GM18511 (cell line): Measurements from ENCODE around the gene C12orf42.
A peak's percentile ranks its signal among the peaks of the same experiment; 100 is the strongest.
"Not testable (repeated sequence)": the region's sequence is repeated elsewhere in the genome, so short reads cannot be mapped to it uniquely, and the experiment has no call there.

Source experiments
- ATAC-seq: cut with Tn5 transposase; IDR thresholded peaks from one replicate; pipeline ENCODE4 v1.9.1; 2021; ENCODE audit warnings: mild to moderate bottlenecking, moderate library complexity; ENCODE audit not compliant: unreplicated experiment

The C12orf42 gene

GRCh38 chr12:103425674-103426073 lies 70.1 kb downstream of the C12orf42 start:
- not testable (repeated sequence) for ATAC-seq

GRCh38 chr12:103424849-103425586 lies 70.8 kb downstream of the C12orf42 start:
- ATAC-seq: not testable (repeated sequence)

GRCh38 chr12:103423516-103423910 lies 72.3 kb downstream of the C12orf42 start:
- no peak for ATAC-seq

- no peak for ATAC-seq
Measured at GRCh38 chr12:103422746-103423515, 72.8 kb downstream of the C12orf42 start.

DNA sequence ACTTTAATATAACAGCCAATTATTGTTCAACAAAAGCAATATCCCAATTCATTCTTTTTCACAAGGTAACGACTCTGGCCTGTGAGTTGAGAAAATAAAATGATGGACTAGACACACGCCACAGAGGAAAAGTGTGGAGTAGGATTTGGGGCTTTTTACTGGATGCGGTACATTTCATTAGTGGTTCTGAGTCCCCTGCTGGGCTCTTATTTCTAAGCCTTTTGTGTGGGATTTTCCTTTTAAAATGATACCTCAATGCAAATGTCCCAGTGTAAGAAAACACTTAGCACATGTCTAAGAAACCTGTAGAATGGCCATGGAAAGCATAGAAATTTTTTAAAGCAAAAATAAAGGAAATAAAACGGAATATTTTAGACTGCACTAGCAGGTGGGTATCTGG lies 73.4 kb downstream of the C12orf42 start:
- no peak for ATAC-seq

DNA sequence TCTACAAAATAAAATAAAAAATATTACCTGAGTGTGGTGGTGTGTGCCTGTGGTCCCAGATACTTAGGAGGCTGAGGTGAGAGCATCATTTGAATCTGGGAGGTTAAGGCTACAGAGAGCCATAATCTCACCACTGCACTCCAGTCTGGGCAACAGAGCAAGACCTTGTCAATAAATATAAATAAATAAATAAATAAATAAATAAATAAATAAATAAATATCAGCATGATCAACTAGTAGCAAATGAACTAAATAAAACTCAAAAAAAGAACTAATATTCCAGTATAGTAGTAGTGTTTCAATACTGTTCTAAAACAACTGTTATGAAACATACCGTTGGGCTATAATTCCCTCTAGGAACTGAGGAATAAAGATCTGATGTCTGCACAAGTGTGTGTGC lies 74.4 kb downstream of the C12orf42 start:
- ATAC-seq: no peak

- no peak for ATAC-seq
Measured at GRCh38 chr12:103415681-103416080, 80.1 kb downstream of the C12orf42 start.

GRCh38 chr12:103401421-103401820 lies 94.3 kb downstream of the C12orf42 start:
- ATAC-seq: no peak

DNA sequence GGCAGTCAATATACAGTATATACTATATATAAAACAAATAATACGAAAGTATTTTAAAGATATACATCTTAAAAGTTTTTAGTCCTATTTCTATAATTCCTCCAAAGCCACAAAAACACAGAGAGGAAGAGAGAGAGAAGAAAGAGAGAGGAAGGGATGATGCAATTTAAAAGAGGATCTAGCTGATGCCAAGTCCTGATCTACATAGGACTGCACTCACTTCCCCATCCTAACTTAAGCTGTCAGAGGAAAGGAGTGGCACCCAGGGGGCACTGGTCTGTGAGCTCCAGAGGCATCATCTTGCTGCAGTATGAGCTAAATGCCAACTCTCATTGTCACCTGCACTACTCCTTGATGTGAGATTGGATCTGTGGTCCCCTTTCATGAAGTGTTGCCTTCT lies 95.8 kb downstream of the C12orf42 start:
- ATAC-seq: no peak

DNA sequence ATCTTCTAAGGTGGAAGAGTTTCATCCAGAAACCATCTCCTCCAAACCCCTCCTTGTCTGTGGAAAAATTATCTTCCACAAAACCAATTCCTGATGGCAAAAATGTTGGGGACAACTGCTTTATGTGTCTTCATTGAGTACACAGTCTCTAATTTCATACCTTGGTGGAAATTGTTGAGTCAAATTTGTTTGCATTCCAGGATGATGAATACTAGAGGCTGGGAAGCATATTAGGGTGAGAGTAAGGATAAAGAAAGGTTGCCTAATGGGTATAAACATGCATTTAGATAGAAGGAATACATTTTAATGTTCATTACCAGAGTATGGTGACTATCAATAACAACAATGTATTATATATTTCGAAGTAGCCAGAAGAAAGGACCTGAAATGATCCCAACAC lies 98.2 kb downstream of the C12orf42 start:
- ATAC-seq: no peak

GRCh38 chr12:103392722-103393121 lies 103.0 kb downstream of the C12orf42 start:
- peak; percentile 92 for ATAC-seq

DNA sequence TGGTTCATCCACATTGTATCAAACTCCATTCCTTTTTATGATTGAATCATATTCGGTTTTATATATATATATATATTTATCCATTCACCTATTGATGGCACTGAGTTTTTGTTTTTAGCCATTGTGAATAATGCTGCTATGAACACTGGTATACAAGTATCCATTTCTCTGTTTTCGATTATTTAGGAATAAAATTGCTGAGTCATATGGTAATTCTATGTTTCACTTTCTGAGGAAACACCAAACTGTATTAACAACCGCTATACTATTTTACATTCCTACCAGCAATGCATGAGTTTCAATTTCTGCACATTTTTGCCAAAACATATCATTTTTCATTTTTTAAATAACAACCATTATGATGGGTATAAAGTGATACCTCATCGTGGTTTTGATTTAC lies 104.7 kb downstream of the C12orf42 start:
- no peak for ATAC-seq

DNA sequence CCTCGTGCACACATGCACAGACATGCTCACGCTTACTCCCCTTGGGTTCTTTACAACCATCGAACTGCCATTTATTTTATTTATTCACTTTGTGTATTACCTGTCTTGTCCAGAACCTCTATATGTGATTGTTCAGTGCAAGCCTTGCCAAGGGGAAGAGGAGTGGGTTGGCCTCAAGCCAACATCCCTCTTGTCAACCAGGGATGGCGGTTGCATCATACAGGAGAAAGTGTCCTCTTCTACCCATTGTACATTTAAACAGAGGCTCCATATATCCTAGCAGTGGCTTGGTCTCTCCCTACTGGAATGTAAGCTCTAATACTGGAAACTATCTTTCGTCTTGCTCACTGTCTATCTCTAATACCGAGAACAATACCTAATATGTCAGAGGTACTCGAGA lies 108.4 kb downstream of the C12orf42 start:
- ATAC-seq: no peak

DNA sequence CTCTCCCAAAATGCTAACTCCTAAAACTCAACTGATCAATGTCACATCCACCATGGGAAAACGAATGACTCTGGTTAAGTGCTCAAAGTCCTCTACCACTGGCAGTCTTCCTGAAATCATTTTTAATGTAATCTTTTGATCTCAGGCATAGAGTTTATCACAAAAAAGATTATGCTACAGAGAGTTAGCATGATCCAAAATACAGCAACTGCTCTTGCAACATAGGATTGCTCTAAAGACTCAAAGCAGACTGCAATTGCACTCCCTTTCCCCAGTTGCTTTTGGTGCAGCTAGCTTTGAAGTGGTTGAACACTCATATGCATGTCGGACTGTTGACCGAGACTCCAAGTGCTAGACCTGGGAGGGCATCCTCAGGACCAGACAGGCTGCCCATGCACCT lies 109.3 kb downstream of the C12orf42 start:
- ATAC-seq: no peak

- ATAC-seq: no peak
Measured at GRCh38 chr12:103382736-103383346, 112.9 kb downstream of the C12orf42 start.

DNA sequence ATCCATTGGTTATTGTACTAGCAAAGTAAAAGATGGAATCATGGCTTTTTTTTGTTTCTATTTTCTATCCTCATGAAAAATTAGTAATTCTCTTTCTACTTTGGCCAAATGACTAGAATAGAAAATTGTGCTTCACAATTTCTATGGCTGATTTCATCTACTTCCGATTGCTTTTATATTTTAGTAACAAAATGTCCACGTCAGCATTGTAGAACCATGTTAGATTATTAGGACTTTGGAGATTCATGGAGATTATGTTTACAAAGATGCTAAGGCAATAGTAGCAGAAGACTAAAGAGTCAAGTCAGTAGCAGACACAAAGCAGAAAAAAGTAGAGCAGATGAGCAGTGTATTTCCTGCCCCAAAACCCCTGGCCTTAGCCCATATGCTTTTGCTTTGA lies 113.6 kb downstream of the C12orf42 start:
- no peak for ATAC-seq

- ATAC-seq: no peak
Measured at GRCh38 chr12:103379670-103380069, 116.1 kb downstream of the C12orf42 start.

DNA sequence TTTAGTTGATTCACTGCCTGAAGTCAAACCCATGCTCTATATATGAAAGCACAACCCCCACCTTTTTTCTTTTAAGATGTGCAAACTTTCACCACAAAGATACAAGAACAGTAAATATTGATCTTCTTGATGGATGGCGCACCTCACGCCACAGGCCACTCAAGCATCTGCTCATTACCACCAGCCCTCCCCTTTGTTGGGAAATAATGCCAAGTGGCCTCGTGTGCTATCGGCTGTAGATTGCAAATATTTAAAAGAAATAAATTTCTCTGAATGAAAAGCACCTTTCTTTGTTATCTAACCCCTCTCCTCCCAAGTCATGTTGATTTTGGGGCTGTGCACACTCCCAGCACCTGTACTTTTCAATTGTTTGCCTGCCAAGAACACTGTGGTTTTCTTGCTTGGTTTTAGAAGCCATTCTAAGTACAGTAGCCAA lies 122.7 kb downstream of the C12orf42 start:
- peak; percentile 41 for ATAC-seq

DNA sequence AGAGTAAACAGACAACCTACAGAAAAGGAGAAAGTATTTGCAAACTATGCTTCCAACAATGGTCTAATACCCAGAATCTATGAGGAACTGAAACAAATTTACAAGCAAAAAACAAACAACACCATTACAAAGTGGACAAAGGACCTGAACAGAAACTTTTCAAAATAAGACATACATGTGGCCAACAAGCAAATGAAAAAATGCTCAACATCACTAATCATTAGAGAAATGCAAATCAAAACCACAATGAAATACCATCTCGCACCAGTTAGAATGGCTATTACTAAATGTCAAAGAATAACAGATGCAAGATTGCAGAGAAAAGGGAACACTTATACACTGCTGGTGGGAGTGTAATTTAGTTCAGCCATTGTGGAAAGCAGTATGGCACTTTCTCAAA lies 125.8 kb downstream of the C12orf42 start:
- peak; percentile 87 for ATAC-seq

DNA sequence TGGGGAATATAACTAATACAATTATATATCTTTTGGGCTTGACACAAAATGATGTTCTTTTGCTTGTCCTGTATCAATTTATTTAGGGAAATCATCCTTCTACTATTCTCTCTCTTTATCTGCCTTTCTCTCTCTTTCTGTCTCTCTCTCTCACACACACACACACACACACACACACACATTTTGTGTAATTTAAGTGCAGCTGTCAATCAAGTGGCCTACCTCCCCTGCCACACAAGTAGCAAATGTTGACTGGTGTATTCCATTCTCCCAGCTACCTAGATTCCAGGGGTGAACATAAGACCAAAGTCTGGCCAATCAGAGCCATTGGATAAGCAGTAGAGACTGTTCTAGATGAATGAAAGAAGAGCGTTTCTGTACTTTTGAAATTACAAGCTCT lies 127.6 kb downstream of the C12orf42 start:
- no peak for ATAC-seq

GRCh38 chr12:103354403-103354802 lies 141.4 kb downstream of the C12orf42 start:
- no peak for ATAC-seq

- ATAC-seq: no peak
Measured at GRCh38 chr12:103353913-103354312, 141.9 kb downstream of the C12orf42 start.
